Adrenal gland (tissue), 12 donors: ENCODE measurements around the gene FXYD1. TPM values are rescaled to one million over a fixed set of nuclear protein-coding genes. Genes with fewer than 3 reads are reported as not detected.

ENCODE experiments used
- DNase-seq, 7 donors: peaks; one replicate each; pipeline ENCODE4 v3.0.0-alpha.2; 2019 to 2020
- H3K27ac ChIP-seq, 5 donors: fragments of 200-600 bp; sonication (generic) in 4 of 5; 1 replicate in 3 of 5; 2 replicates in 2 of 5; pipeline versions ENCODE4 v1.5.1 to v1.8.0; 2016 to 2020; ENCODE audit warnings: mild to moderate bottlenecking in 1 of 5
- H3K27me3 ChIP-seq: fragments of 200-600 bp; 2 replicates; pipeline ENCODE4 v1.8.0; 2021
- H3K36me3 ChIP-seq, 2 donors: fragments of 200-600 bp; replicated peaks in 1 of 2; 1 replicate in 1 of 2; 2 replicates in 1 of 2; pipeline versions ENCODE4 v1.5.1 to v1.8.0; 2018 to 2022
- H3K4me1 ChIP-seq, 2 donors: fragments of 200-600 bp; replicated peaks in 1 of 2; 1 replicate in 1 of 2; 2 replicates in 1 of 2; pipeline versions ENCODE4 v1.5.1 to v1.8.0; 2018 to 2021
- H3K4me3 ChIP-seq, 4 donors: fragments of 200-600 bp; sonication (generic) in 3 of 4; one replicate each; pipeline ENCODE4 v1.5.1; 2016 to 2018
- H3K9me3 ChIP-seq, 3 donors: fragments of 200-600 bp; sonication (generic) in 1 of 3; replicated peaks in 1 of 3; 1 replicate in 2 of 3; 2 replicates in 1 of 3; pipeline versions ENCODE4 v1.5.1 to v1.8.0; 2016 to 2021
- POLR2A ChIP-seq, 2 donors: fragments of 450-650 bp; IDR thresholded peaks; one replicate each; pipeline ENCODE4 v1.6.1; 2017; ENCODE audit warnings: antibody characterized with exemption in 2 of 2, mild to moderate bottlenecking in 2 of 2, moderate library complexity in 1 of 2
- WGBS, 4 donors: extraction: QIAGEN DNeasy Blood & Tissue Kit in 2 of 4; methylation state at CpG; one replicate each; pipeline versions ENCODE4 v1.1.5 to v1.1.7; 2013 to 2017; 5-methylcytosine and 5-hydroxymethylcytosine counted together
- intact Hi-C, 2 donors: fragments of 100-400 bp; cut with DNase I; formaldehyde crosslinking; loops; one replicate each; pipeline versions ENCODE4 v1.14.1 to v1.15.0; 2022 to 2023
- polyA plus RNA-seq, 3 donors: library from polyadenylated mRNA; stranded (reverse); fragments of 200-250 nt in 2 of 3; fragments of 350-450 nt in 1 of 3; fragmentation: Illumina TruSeq in 1 of 3; extraction: RNeasy Lipid Tissue Mini Kit (QIAGEN cat#74804) in 1 of 3; gene quantifications; one replicate each; pipeline ENCODE4 v1.2.3, GENCODE V29; 2013 to 2014
- small RNA-seq, 2 donors: library from RNA; depleted of rRNA; stranded (forward); fragments of <200 nt; gene quantifications; one replicate each; pipeline ENCODE3, GENCODE V24; 2016
- total RNA-seq, 9 donors: library from RNA; depleted of rRNA in 4 of 9; stranded (reverse); fragments of >200 nt in 4 of 9; fragments of 120-200 nt in 1 of 9; fragmentation: NEBNext Ultra II Directional in 1 of 9; extraction: Animal tissue kit (Norgen Biotek cat#: 25700) in 1 of 9; gene quantifications; one replicate each; pipeline versions ENCODE4 v1.1.0 to v1.2.4, GENCODE V29; 2013 to 2023
- TF ChIP-seq, protein P1 (sequence below), 6 experiments: fragments of 450-650 bp in 4 of 6; fragments of 200-600 bp in 2 of 6; sonication (generic) in 1 of 6; IDR thresholded peaks; 1 replicate in 5 of 6; 2 replicates in 1 of 6; pipeline versions ENCODE4 v1.5.1 to v1.8.0; 2016 to 2021; ENCODE audit warnings: antibody characterized with exemption in 6 of 6, mild to moderate bottlenecking in 2 of 6, moderate library complexity in 1 of 6
- donor health status: healthy with polysubstance abuse.
- donor health status: Bipolar disorder and iron deficiency.
- donor health status: DM: yes; HTN: yes; CAD: no.
- donor health status: DM: no; HTN: no; CAD: no.
- donor health status: DM: no; HTN: no; CAD: no.
- donor health status: DM: yes; HTN: yes; CAD: no.

FXYD1 gene
- total and polyA plus RNA-seq, 12 donors: 2.0 to 58.6 (median 9.4) TPM; not detected in 1

DNA sequence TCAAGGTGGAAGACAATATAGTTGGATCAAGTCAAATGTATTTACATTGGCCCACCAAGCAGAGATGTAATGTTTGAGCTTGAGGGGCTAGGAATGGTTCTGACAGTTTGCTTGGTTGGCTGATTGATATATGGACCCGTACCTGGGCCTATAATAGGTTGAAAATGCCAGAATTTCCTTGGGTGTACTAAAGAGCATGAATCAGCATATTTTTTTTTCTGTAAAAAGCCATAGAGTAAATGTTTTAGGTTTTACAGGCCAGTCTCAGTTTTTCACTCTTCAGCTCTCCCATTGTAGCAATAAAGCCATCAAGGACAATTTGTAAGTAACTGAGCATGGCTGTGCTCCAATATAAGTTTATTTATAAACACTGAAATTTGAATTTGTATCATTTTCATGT is 42.8 kb downstream of the FXYD1 start:
- Histone ChIP-seq H3K9me3 (peaks cover 0 to 9% (median 0%) of the 10 kb centered on the region in 3 donors), H3K27me3 (no peaks in the 10 kb centered on the region), H3K36me3 (no peaks in the 10 kb centered on the region), H3K27ac (no peak overlapping the region), H3K4me1 (no peaks in the 10 kb centered on the region), H3K4me3 (no peak overlapping the region)
- TF ChIP-seq POLR2A (IDR thresholded peaks at IDR 0.05): no peak
- TF ChIP-seq, protein P1, sequence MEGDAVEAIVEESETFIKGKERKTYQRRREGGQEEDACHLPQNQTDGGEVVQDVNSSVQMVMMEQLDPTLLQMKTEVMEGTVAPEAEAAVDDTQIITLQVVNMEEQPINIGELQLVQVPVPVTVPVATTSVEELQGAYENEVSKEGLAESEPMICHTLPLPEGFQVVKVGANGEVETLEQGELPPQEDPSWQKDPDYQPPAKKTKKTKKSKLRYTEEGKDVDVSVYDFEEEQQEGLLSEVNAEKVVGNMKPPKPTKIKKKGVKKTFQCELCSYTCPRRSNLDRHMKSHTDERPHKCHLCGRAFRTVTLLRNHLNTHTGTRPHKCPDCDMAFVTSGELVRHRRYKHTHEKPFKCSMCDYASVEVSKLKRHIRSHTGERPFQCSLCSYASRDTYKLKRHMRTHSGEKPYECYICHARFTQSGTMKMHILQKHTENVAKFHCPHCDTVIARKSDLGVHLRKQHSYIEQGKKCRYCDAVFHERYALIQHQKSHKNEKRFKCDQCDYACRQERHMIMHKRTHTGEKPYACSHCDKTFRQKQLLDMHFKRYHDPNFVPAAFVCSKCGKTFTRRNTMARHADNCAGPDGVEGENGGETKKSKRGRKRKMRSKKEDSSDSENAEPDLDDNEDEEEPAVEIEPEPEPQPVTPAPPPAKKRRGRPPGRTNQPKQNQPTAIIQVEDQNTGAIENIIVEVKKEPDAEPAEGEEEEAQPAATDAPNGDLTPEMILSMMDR (IDR thresholded peaks at IDR 0.05): no peak
- no peak for DNase-seq
- intact Hi-C loops: no loop called here
- WGBS, 4 donors: 81 to 100% (median 88%) methylated on average over 1 of the region's 1 CpG

DNA sequence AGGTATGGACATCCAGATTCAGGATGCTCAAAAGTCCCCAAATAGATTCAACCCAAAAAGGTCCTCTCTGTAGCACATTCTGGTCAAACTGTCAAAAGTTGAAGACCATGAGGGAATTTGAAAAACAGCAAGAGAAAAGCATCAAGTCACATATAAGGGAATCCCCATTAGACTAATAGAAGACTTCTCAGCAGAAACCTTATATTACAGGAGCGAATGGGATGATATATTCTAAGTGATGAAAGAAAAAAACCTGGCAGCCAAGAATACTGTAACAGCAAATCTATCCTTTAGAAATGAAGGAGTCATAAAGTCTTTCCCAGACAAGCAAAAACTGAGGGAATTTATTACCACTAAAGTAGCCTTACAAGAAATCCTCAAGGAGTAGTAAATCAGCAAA is 45.6 kb downstream of the FXYD1 start:
- Histone ChIP-seq H3K4me1 (no peaks in the 10 kb centered on the region), H3K36me3 (no peaks in the 10 kb centered on the region), H3K27ac (no peak overlapping the region), H3K9me3 (peaks cover 0 to 9% (median 0%) of the 10 kb centered on the region in 3 donors), H3K4me3 (no peak overlapping the region), H3K27me3 (no peaks in the 10 kb centered on the region)
- 69 to 89% (median 80%) methylated on average over 1 of the region's 1 CpG for WGBS, 4 donors
- TF ChIP-seq, protein P1 (IDR thresholded peaks at IDR 0.05): no peak
- no peak for TF ChIP-seq POLR2A (IDR thresholded peaks at IDR 0.05)
- intact Hi-C loops: no loop called here
- no peak for DNase-seq

DNA sequence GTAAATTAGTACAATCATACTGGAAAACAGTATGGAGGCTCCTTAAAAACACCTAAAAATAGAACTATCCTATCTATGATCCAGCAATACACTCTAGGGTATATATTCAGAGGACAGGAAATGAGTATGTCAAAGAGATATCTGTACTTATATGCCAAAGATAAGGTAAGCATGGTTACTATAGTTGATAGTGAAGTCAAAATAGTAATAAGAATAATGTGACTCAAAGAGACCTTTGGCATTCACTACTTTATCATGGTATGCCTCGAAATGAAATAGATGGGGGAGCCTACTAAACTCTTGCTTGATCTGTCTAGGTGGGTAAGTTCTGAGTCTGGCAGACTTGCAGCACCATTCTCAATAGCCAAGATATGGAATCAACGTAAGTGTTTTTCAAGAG is 46.3 kb downstream of the FXYD1 start:
- H3K36me3 ChIP-seq: no peaks in the 10 kb centered on the region
- WGBS, 4 donors: 74 to 86% (median 80%) methylated on average over 2 of the region's 2 CpGs
- no peaks in the 10 kb centered on the region for H3K4me1 ChIP-seq
- TF ChIP-seq POLR2A (IDR thresholded peaks at IDR 0.05): no peak
- TF ChIP-seq, protein P1 (IDR thresholded peaks at IDR 0.05): no peak
- peaks cover 0 to 9% (median 0%) of the 10 kb centered on the region in 3 donors for H3K9me3 ChIP-seq
- H3K27me3 ChIP-seq: no peaks in the 10 kb centered on the region
- no peak overlapping the region for H3K27ac ChIP-seq
- no peak overlapping the region for H3K4me3 ChIP-seq
- no peak for DNase-seq
- intact Hi-C loops: no loop called here

Small RNA genes lying within 50 kb of the gene (small RNA-seq; reads per million reads assigned to genes)
- 0 reads per million in 2 donors for gene AC020907.2

Other genes starting within 250 kb of the FXYD1 start
- gene ZNF30, start 211.9 kb upstream of the FXYD1 start, total RNA-seq: 1 to 10 TPM; 2.1 to 5.6 (median 3.6) TPM
- 1 to 10 TPM; 2.8 to 5.3 (median 3.6) TPM for gene ZNF30, start 211.9 kb upstream of the FXYD1 start, polyA plus RNA-seq
- 1 to 10 TPM; 3.3 to 8.4 (median 6.8) TPM for gene ZNF792, start 174.6 kb upstream of the FXYD1 start, total RNA-seq
- 1 to 10 TPM in 1 of 3 donors, under 1 TPM in 2; 0.61 to 2.1 (median 0.97) TPM for gene ZNF792, start 174.6 kb upstream of the FXYD1 start, polyA plus RNA-seq
- gene GRAMD1A, start 138.5 kb upstream of the FXYD1 start, total RNA-seq: 100 to 1,000 TPM in 1 of 9 donors, 10 to 100 TPM in 8; 31.2 to 101 (median 79.4) TPM
- 100 to 1,000 TPM in 1 of 3 donors, 10 to 100 TPM in 2; 41.5 to 125 (median 74.9) TPM for gene GRAMD1A, start 138.5 kb upstream of the FXYD1 start, polyA plus RNA-seq
- 10 to 100 TPM in 6 of 9 donors, 1 to 10 TPM in 2, under 1 TPM in 1; 0.83 to 34.5 (median 15.7) TPM for gene SCN1B, start 108.4 kb upstream of the FXYD1 start, total RNA-seq
- 10 to 100 TPM in 2 of 3 donors, 1 to 10 TPM in 1; 4.4 to 13.2 (median 11.6) TPM for gene SCN1B, start 108.4 kb upstream of the FXYD1 start, polyA plus RNA-seq
- 1 to 10 TPM in 2 of 9 donors, under 1 TPM in 6, not detected in 1; 0.20 to 2.6 (median 0.78) TPM for gene HPN, start 97.1 kb upstream of the FXYD1 start, total RNA-seq
- gene HPN, start 97.1 kb upstream of the FXYD1 start, polyA plus RNA-seq: 1 to 10 TPM in 1 of 3 donors, under 1 TPM in 1, not detected in 1; 0.88 to 1.7 TPM
- 1 to 10 TPM in 2 of 9 donors, under 1 TPM in 3, not detected in 4; 0.34 to 4.6 (median 0.75) TPM for gene FXYD3, start 23.0 kb upstream of the FXYD1 start, total RNA-seq
- 1 to 10 TPM in 2 of 3 donors, under 1 TPM in 1; 0.35 to 4.0 (median 4.0) TPM for gene FXYD3, start 23.0 kb upstream of the FXYD1 start, polyA plus RNA-seq
- 1 to 10 TPM in 6 of 9 donors, under 1 TPM in 3; 0.17 to 4.4 (median 1.0) TPM for gene LGI4, start 3.8 kb upstream of the FXYD1 start, total RNA-seq
- gene LGI4, start 3.8 kb upstream of the FXYD1 start, polyA plus RNA-seq: 10 to 100 TPM in 2 of 3 donors, 1 to 10 TPM in 1; 1.8 to 22.4 (median 19.5) TPM
- gene FXYD7, start 4.4 kb downstream of the FXYD1 start, total RNA-seq: under 1 TPM in 1 of 9 donors, not detected in 8; 0.39 TPM
- gene FXYD7, start 4.4 kb downstream of the FXYD1 start, polyA plus RNA-seq: under 1 TPM in 2 of 3 donors, not detected in 1; 0.64 to 0.67 TPM
- 10 to 100 TPM in 8 of 9 donors, 1 to 10 TPM in 1; 4.2 to 68.4 (median 30.4) TPM for gene FXYD5, start 15.9 kb downstream of the FXYD1 start, total RNA-seq
- gene FXYD5, start 15.9 kb downstream of the FXYD1 start, polyA plus RNA-seq: 100 to 1,000 TPM in 1 of 3 donors, 10 to 100 TPM in 2; 34.6 to 123 (median 84.2) TPM
- under 1 TPM in 2 of 9 donors, not detected in 7; 0.06 to 0.18 TPM for gene FAM187B, start 89.9 kb downstream of the FXYD1 start, total RNA-seq
- under 1 TPM in 2 of 3 donors, not detected in 1; 0.13 to 0.48 TPM for gene FAM187B, start 89.9 kb downstream of the FXYD1 start, polyA plus RNA-seq
- 100 to 1,000 TPM in 1 of 9 donors, 10 to 100 TPM in 8; 30.2 to 106 (median 54.7) TPM for gene LSR, start 110.2 kb downstream of the FXYD1 start, total RNA-seq
- gene LSR, start 110.2 kb downstream of the FXYD1 start, polyA plus RNA-seq: 10 to 100 TPM in 2 of 3 donors, 1 to 10 TPM in 1; 8.2 to 87.8 (median 62.7) TPM
- 100 to 1,000 TPM in 8 of 9 donors, 10 to 100 TPM in 1; 50.6 to 220 (median 145) TPM for gene USF2, start 130.1 kb downstream of the FXYD1 start, total RNA-seq
- gene USF2, start 130.1 kb downstream of the FXYD1 start, polyA plus RNA-seq: 100 to 1,000 TPM; 116 to 302 (median 169) TPM
- gene HAMP, start 143.7 kb downstream of the FXYD1 start, total RNA-seq: 1 to 10 TPM in 2 of 9 donors, under 1 TPM in 3, not detected in 4; 0.57 to 1.7 (median 0.90) TPM
- gene HAMP, start 143.7 kb downstream of the FXYD1 start, polyA plus RNA-seq: 1 to 10 TPM in 2 of 3 donors, under 1 TPM in 1; 0.84 to 9.3 (median 1.5) TPM
- 10 to 100 TPM in 1 of 9 donors, 1 to 10 TPM in 6, under 1 TPM in 1, not detected in 1; 0.45 to 45.0 (median 4.4) TPM for gene MAG, start 153.3 kb downstream of the FXYD1 start, total RNA-seq
- under 1 TPM; 0.33 to 0.88 (median 0.40) TPM for gene MAG, start 153.3 kb downstream of the FXYD1 start, polyA plus RNA-seq
- 10 to 100 TPM in 2 of 9 donors, 1 to 10 TPM in 7; 1.8 to 16.1 (median 7.3) TPM for gene CD22, start 190.4 kb downstream of the FXYD1 start, total RNA-seq
- 1 to 10 TPM; 3.5 to 6.4 (median 4.2) TPM for gene CD22, start 190.4 kb downstream of the FXYD1 start, polyA plus RNA-seq
- gene FFAR1, start 209.1 kb downstream of the FXYD1 start, total RNA-seq: under 1 TPM in 1 of 9 donors, not detected in 8; 0.11 TPM
- under 1 TPM in 1 of 3 donors, not detected in 2; 0.03 TPM for gene FFAR1, start 209.1 kb downstream of the FXYD1 start, polyA plus RNA-seq
- under 1 TPM in 2 of 9 donors, not detected in 7; 0.11 to 0.18 TPM for gene FFAR3, start 219.6 kb downstream of the FXYD1 start, total RNA-seq
- under 1 TPM in 2 of 3 donors, not detected in 1; 0.16 to 0.17 TPM for gene FFAR3, start 219.6 kb downstream of the FXYD1 start, polyA plus RNA-seq
- gene GPR42, start 232.2 kb downstream of the FXYD1 start, total RNA-seq: not detected
- not detected for gene GPR42, start 232.2 kb downstream of the FXYD1 start, polyA plus RNA-seq